Ramos (cell line): ENCODE measurements around the gene ADD1.

Experiments used
- in situ Hi-C: fragments of 300-500 bp; cut with MboI; formaldehyde crosslinking; loops from one replicate; pipeline ENCODE4 v1.14.3; 2022; ENCODE audit warnings: low sequenced_read_pairs; ENCODE audit not compliant: unreplicated experiment

Gene ADD1

GRCh38 chr4:2874861-2875260 is 31.2 kb downstream of the ADD1 start:
- in situ Hi-C loops = no loop called here

- in situ Hi-C loops = no loop called here
These were observed 31.9 kb downstream of the ADD1 start for GRCh38 chr4:2875556-2875955.

GRCh38 chr4:2878346-2878745 is 34.7 kb downstream of the ADD1 start:
- in situ Hi-C loops = no loop called here

GRCh38 chr4:2879026-2879425 is 35.4 kb downstream of the ADD1 start:
- in situ Hi-C loops = no loop called here

- in situ Hi-C loops = no loop called here
These were observed 37.8 kb downstream of the ADD1 start for GRCh38 chr4:2881431-2881830.

- in situ Hi-C loops = no loop called here
These were observed 38.7 kb downstream of the ADD1 start for GRCh38 chr4:2882341-2882740.

GRCh38 chr4:2886161-2886560 is 42.5 kb downstream of the ADD1 start:
- in situ Hi-C loops = no loop called here

GRCh38 chr4:2886622-2887021 is 43.0 kb downstream of the ADD1 start:
- in situ Hi-C loops = no loop called here

- in situ Hi-C loops = no loop called here
These were observed 43.7 kb downstream of the ADD1 start for GRCh38 chr4:2887343-2887742.

- in situ Hi-C loops = no loop called here
These were observed 45.2 kb downstream of the ADD1 start for GRCh38 chr4:2888886-2889285.

GRCh38 chr4:2891294-2891693 is 47.6 kb downstream of the ADD1 start:
- in situ Hi-C loops = no loop called here

- in situ Hi-C loops = no loop called here
These were observed 50.1 kb downstream of the ADD1 start for GRCh38 chr4:2893772-2894171.

- in situ Hi-C loops = no loop called here
These were observed 54.4 kb downstream of the ADD1 start for GRCh38 chr4:2898001-2898400.

- in situ Hi-C loops = no loop called here
These were observed 57.1 kb downstream of the ADD1 start for GRCh38 chr4:2900741-2901140.

GRCh38 chr4:2901186-2901585 is 57.5 kb downstream of the ADD1 start:
- in situ Hi-C loops = no loop called here

GRCh38 chr4:2902126-2902525 is 58.5 kb downstream of the ADD1 start:
- in situ Hi-C loops = no loop called here

GRCh38 chr4:2905544-2905943 is 61.9 kb downstream of the ADD1 start:
- in situ Hi-C loops = no loop called here

- in situ Hi-C loops = no loop called here
These were observed 62.6 kb downstream of the ADD1 start for GRCh38 chr4:2906218-2906617.

- in situ Hi-C loops = no loop called here
These were observed 63.6 kb downstream of the ADD1 start for GRCh38 chr4:2907226-2907625.

GRCh38 chr4:2907706-2908293 is 64.2 kb downstream of the ADD1 start:
- in situ Hi-C loops = no loop called here

GRCh38 chr4:2908686-2909085 is 65.0 kb downstream of the ADD1 start:
- in situ Hi-C loops = no loop called here

- in situ Hi-C loops = no loop called here
These were observed 65.9 kb downstream of the ADD1 start for GRCh38 chr4:2909583-2909982.

- in situ Hi-C loops = no loop called here
These were observed 66.8 kb downstream of the ADD1 start for GRCh38 chr4:2910409-2910808.
